ENCODE results near the gene TRIM73. TPM values are rescaled to one million over a fixed set of nuclear protein-coding genes. Genes with fewer than 3 reads are reported as not detected.
"Not testable (repeated sequence)": the region's sequence is repeated elsewhere in the genome, so short reads cannot be mapped to it uniquely, and the experiment has no call there.

TRIM73 gene
- total RNA-seq, 4 donors from 2014 or later: 0.20 to 3.7 (median 1.7) TPM

DNA sequence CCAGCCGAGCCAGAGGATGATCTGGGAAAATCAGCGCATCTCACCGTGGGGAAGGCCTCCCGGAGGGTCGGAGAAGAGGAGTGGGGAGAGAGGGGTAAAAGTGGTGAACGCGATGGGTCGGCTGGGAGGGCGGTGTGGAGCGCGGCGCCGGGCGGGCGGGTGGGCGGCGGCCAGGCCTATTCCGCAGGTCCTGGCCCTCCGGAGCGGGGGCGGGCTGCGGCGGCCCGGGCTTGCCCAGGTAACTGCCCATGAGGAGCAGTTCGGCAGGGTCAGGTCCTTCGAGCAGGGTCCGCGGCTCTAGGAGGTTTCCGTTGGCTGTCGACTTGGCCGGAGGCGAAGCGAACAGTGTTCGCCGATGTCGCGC lies 46.7 kb downstream of the TRIM73 start:
- peaks cover 0 to 28% (median 12%) of the 10 kb centered on the region in 4 donors for H3K36me3 ChIP-seq
- peak overlapping the region in 3 of 4 donors; percentile 53 to 73 (median 58) for H3K4me3 ChIP-seq
- H3K9me3 ChIP-seq; DNase-seq; H3K4me1 ChIP-seq; in situ Hi-C loops (cut with MboI; ENCODE audit: low pct_ligation_motif_present in 1 of 4, low pct_unique_long_range_greater_than_20kb in 1 of 4, low sequenced_read_pairs in 3 of 4); H3K27me3 ChIP-seq; intact Hi-C loops (cut with DNase I; ENCODE audit: low total_unique reads): not testable (repeated sequence)
- peak overlapping the region; percentile 88 to 91 (median 90) for H3K27ac ChIP-seq
- WGBS, 2 donors (ENCODE audit: low coverage in 1 of 2): 0% methylated on average over 7 of the region's 37 CpGs; no CpG with 5 or more reads in 1 of the 2 donors

DNA sequence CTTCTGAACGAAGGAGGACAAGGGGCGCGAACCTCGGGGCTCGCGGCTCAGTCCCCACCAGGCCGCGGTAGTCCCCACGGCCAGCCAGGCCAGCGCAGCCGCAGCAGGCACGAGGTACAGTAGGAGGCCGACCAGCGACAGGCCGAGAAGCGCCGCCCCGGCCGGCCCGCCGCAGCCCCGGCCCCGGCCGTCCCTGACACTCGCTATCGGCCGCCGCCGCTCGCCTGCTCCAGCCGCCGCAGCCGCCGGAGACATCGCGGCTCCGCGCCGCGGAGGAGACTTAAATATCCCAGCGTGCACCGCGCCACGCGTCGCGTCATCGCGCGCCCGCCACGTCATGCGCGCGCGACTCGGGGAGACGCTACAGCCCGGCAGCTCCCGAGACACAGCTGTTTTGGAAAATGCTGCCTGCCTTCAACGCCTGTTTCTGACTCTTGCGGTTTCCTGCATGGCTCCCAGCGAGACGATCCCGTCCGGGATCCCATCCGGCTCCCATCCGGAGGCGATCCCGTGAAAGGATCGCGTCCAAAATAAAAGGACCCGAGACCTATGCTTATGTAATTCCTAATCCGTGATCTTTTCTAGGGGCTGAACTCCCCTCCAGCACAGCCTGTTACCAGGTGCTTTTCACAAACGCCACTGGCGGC lies 47.2 kb downstream of the TRIM73 start:
- H3K4me1 ChIP-seq; H3K9me3 ChIP-seq; in situ Hi-C loops (cut with MboI; ENCODE audit: low pct_ligation_motif_present in 1 of 4, low pct_unique_long_range_greater_than_20kb in 1 of 4, low sequenced_read_pairs in 3 of 4); H3K27me3 ChIP-seq; DNase-seq; intact Hi-C loops (cut with DNase I; ENCODE audit: low total_unique reads): not testable (repeated sequence)
- peak overlapping the region; percentile 53 to 73 (median 58) for H3K4me3 ChIP-seq
- peak overlapping the region; percentile 88 to 91 (median 90) for H3K27ac ChIP-seq
- peak in 2 of 3 donors; percentile 26 to 33 for TF ChIP-seq POLR2AphosphoS5 (IDR thresholded peaks at IDR 0.05)
- TF ChIP-seq POLR2A (IDR thresholded peaks at IDR 0.05): peak; percentile 26
- H3K36me3 ChIP-seq: peaks cover 0 to 23% (median 10%) of the 10 kb centered on the region in 4 donors
- WGBS, 2 donors (ENCODE audit: low coverage in 1 of 2): no CpG with 5 or more reads among the region's 76 CpGs

DNA sequence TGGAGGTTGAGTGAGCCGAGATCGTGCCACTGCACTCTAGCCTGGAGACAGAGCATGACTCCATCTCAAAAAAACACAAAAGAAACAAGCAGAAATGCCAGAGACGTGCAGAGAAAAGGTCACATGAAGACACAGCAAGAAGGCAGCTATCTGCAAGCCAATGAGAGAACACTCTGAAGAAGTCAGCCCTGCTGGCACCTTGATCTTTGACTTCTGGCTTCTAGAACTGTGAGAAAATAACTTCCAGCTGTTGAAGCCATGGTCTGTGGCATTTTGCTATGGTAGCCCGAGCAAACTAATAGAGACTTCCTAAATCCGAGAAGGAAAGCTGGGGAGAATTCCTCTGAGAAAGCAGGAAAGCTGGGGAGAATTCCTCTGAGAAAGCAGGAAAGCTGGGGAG lies 54.5 kb downstream of the TRIM73 start:
- H3K9me3 ChIP-seq; H3K27ac ChIP-seq; H3K4me3 ChIP-seq; DNase-seq; H3K36me3 ChIP-seq; in situ Hi-C loops (cut with MboI; ENCODE audit: low pct_ligation_motif_present in 1 of 4, low pct_unique_long_range_greater_than_20kb in 1 of 4, low sequenced_read_pairs in 3 of 4); H3K4me1 ChIP-seq; H3K27me3 ChIP-seq; intact Hi-C loops (cut with DNase I; ENCODE audit: low total_unique reads): not testable (repeated sequence)
- 92% methylated on average over 2 of the region's 5 CpGs; no CpG with 5 or more reads in 1 of the 2 donors for WGBS, 2 donors (ENCODE audit: low coverage in 1 of 2)

DNA sequence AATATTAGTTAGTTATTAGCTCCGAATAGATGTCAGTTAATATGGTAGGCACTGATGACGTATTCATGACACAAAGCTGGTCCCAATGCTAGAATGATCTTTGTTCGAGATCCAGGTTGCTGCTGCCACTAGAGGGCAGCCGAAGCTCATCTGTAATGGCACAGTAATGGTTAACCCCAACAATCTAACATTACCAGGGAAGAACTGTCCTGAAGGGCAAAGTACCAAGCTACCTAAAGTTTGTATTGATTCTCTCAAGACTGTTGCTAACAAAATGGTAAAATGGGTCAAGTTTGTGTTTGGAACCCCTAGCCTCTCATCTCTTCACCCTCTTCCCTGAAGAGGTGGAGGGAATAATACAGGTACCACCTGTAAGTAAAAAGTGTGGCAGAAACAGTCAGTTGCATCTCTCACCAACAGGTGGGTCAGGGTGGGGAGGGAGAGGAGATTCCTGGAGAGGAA lies 57.1 kb downstream of the TRIM73 start:
- intact Hi-C loops (cut with DNase I; ENCODE audit: low total_unique reads); H3K4me1 ChIP-seq; H3K36me3 ChIP-seq; H3K27ac ChIP-seq; H3K4me3 ChIP-seq; in situ Hi-C loops (cut with MboI; ENCODE audit: low pct_ligation_motif_present in 1 of 4, low pct_unique_long_range_greater_than_20kb in 1 of 4, low sequenced_read_pairs in 3 of 4); H3K27me3 ChIP-seq; DNase-seq; H3K9me3 ChIP-seq: not testable (repeated sequence)
- TF ChIP-seq, protein P1, sequence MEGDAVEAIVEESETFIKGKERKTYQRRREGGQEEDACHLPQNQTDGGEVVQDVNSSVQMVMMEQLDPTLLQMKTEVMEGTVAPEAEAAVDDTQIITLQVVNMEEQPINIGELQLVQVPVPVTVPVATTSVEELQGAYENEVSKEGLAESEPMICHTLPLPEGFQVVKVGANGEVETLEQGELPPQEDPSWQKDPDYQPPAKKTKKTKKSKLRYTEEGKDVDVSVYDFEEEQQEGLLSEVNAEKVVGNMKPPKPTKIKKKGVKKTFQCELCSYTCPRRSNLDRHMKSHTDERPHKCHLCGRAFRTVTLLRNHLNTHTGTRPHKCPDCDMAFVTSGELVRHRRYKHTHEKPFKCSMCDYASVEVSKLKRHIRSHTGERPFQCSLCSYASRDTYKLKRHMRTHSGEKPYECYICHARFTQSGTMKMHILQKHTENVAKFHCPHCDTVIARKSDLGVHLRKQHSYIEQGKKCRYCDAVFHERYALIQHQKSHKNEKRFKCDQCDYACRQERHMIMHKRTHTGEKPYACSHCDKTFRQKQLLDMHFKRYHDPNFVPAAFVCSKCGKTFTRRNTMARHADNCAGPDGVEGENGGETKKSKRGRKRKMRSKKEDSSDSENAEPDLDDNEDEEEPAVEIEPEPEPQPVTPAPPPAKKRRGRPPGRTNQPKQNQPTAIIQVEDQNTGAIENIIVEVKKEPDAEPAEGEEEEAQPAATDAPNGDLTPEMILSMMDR (IDR thresholded peaks at IDR 0.05): peak in 3 of 5 experiments; percentile 34 to 47 (median 39)
- WGBS, 2 donors (ENCODE audit: low coverage in 1 of 2): 5% methylated on average over 4 of the region's 4 CpGs; no CpG with 5 or more reads in 1 of the 2 donors

Small RNA genes within 50 kb of the gene (small RNA-seq; reads per million reads assigned to genes)
- 0 reads per million in 4 donors for gene RF00019

Other genes starting within 250 kb of the TRIM73 start
- gene POM121C, start 90.7 kb downstream of the TRIM73 start, total RNA-seq: 10 to 100 TPM; 20.5 to 76.4 (median 40.6) TPM
- gene SPDYE5, start 96.7 kb downstream of the TRIM73 start, total RNA-seq: not detected